Psoas muscle (tissue), 8 donors: ENCODE data around the gene SLC66A2. TPM values are rescaled to one million over a fixed set of nuclear protein-coding genes. Genes with fewer than 3 reads are reported as not detected.

ENCODE experiments used
- ATAC-seq, 4 donors: fragments of 200-7000 bp; cut with Tn5 transposase; one replicate each; pipeline ENCODE4 v1.9.1; 2020; ENCODE audit warnings: moderate library complexity in 3 of 4, mild to moderate bottlenecking in 2 of 4
- DNase-seq, 2 donors: peaks; one replicate each; pipeline ENCODE4 v3.0.0-alpha.2; 2020
- H3K27ac ChIP-seq: fragments of 200-600 bp; one replicate; pipeline ENCODE4 v1.8.0; 2022
- H3K27me3 ChIP-seq, 3 donors: fragments of 200-600 bp in 1 of 3; one replicate each; pipeline versions ENCODE4 v1.6.1 to v1.8.0; 2013 to 2022; ENCODE audit warnings: low read length in 2 of 3, mild to moderate bottlenecking in 2 of 3, moderate library complexity in 1 of 3; ENCODE audit not compliant: insufficient read depth in 3 of 3
- H3K36me3 ChIP-seq, 2 donors: fragments of 200-600 bp in 1 of 2; one replicate each; pipeline versions ENCODE4 v1.6.1 to v1.8.0; 2013 to 2022; ENCODE audit warnings: low read depth in 1 of 2, mild to moderate bottlenecking in 1 of 2, moderate library complexity in 1 of 2; ENCODE audit not compliant: insufficient read depth in 1 of 2
- H3K4me1 ChIP-seq: fragments of 200-600 bp; one replicate; pipeline ENCODE4 v1.8.0; 2022
- H3K4me3 ChIP-seq: fragments of 200-600 bp; one replicate; pipeline ENCODE4 v1.8.0; 2022; ENCODE audit warnings: mild to moderate bottlenecking
- H3K9me3 ChIP-seq: fragments of 200-600 bp; one replicate; pipeline ENCODE4 v1.8.0; 2022
- WGBS, 3 donors: extraction: QIAGEN DNeasy Blood & Tissue Kit; methylation state at CpG; one replicate each; pipeline versions ENCODE4 v1.1.6 to v1.1.7; 2013; 5-methylcytosine and 5-hydroxymethylcytosine counted together
- intact Hi-C, 2 donors: fragments of 100-400 bp; cut with DNase I; formaldehyde crosslinking; loops; one replicate each; pipeline versions ENCODE4 v1.11.0 to v1.14.2; 2022
- polyA plus RNA-seq, 3 donors: library from polyadenylated mRNA; stranded (reverse); fragments of 200-250 nt; gene quantifications; one replicate each; pipeline ENCODE4 v1.2.3, GENCODE V29; 2013
- total RNA-seq, 4 donors: library from RNA; stranded (reverse); fragmentation: NEBNext Ultra II Directional in 2 of 4; extraction: Animal tissue kit (Norgen Biotek cat#: 25700) in 2 of 4; gene quantifications; one replicate each; pipeline versions ENCODE4 v1.2.1 to v1.2.4, GENCODE V29; 2021 to 2023
- TF ChIP-seq, protein P1 (sequence below): fragments of 200-600 bp; IDR thresholded peaks from one replicate; pipeline ENCODE4 v1.8.0; 2022; ENCODE audit warnings: antibody characterized with exemption
- donor health status: healthy with polysubstance abuse.
- donor health status: DM: no; HTN: no; CAD: no; lungs with moderate emphysema.
- donor health status: Bipolar disorder and iron deficiency.
- donor health status: healthy.
- donor health status: DM: yes; HTN: yes; CAD: no.
- donor health status: DM: no; HTN: no; CAD: no.
- donor health status: DM: no; HTN: no; CAD: no.
- donor health status: DM: yes; HTN: yes; CAD: no.

SLC66A2 gene
- total and polyA plus RNA-seq, 7 donors: 36.4 to 160 (median 67.7) TPM

DNA sequence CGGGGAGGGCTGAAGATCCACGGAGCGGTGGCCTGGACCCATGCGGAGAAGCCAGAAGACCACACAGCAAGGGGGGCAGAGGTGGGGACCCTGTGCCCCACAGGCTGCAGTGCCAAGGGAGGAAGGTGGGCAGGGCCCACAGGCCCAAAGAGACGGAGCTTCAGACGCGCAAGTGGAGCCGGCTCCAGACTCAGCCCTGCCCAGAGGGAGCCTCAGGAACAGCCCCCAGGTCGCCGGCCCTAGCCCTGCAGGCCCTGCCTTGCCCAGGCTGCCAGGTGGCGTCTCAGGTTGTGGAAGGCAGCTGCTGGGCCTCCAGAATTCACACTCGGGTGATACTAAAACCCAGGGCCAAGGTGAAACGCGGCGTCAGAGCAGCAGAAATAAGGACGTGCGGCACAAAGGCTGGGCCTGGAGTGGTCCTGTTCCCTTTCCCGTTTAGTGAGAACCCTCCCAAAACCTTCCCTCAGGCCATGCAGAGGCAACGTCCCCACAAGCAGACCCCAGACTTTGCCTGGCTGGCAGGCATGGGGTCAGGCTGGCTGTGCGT is 36.8 kb downstream of the SLC66A2 start:
- peak in 1 of 2 donors; percentile 51 for DNase-seq
- H3K36me3 ChIP-seq: peaks cover 0 to 39% of the 10 kb centered on the region in 2 donors
- peaks cover 4% of the 10 kb centered on the region for H3K4me1 ChIP-seq
- no peaks in the 10 kb centered on the region for H3K9me3 ChIP-seq
- intact Hi-C loops: no loop called here
- WGBS, 3 donors: 89 to 94% (median 93%) methylated on average over 20 of the region's 20 CpGs
- no peak overlapping the region for H3K27ac ChIP-seq
- TF ChIP-seq, protein P1, sequence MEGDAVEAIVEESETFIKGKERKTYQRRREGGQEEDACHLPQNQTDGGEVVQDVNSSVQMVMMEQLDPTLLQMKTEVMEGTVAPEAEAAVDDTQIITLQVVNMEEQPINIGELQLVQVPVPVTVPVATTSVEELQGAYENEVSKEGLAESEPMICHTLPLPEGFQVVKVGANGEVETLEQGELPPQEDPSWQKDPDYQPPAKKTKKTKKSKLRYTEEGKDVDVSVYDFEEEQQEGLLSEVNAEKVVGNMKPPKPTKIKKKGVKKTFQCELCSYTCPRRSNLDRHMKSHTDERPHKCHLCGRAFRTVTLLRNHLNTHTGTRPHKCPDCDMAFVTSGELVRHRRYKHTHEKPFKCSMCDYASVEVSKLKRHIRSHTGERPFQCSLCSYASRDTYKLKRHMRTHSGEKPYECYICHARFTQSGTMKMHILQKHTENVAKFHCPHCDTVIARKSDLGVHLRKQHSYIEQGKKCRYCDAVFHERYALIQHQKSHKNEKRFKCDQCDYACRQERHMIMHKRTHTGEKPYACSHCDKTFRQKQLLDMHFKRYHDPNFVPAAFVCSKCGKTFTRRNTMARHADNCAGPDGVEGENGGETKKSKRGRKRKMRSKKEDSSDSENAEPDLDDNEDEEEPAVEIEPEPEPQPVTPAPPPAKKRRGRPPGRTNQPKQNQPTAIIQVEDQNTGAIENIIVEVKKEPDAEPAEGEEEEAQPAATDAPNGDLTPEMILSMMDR: no peak
- no peak overlapping the region for H3K4me3 ChIP-seq
- H3K27me3 ChIP-seq: no peaks in the 10 kb centered on the region
- no peak for ATAC-seq

DNA sequence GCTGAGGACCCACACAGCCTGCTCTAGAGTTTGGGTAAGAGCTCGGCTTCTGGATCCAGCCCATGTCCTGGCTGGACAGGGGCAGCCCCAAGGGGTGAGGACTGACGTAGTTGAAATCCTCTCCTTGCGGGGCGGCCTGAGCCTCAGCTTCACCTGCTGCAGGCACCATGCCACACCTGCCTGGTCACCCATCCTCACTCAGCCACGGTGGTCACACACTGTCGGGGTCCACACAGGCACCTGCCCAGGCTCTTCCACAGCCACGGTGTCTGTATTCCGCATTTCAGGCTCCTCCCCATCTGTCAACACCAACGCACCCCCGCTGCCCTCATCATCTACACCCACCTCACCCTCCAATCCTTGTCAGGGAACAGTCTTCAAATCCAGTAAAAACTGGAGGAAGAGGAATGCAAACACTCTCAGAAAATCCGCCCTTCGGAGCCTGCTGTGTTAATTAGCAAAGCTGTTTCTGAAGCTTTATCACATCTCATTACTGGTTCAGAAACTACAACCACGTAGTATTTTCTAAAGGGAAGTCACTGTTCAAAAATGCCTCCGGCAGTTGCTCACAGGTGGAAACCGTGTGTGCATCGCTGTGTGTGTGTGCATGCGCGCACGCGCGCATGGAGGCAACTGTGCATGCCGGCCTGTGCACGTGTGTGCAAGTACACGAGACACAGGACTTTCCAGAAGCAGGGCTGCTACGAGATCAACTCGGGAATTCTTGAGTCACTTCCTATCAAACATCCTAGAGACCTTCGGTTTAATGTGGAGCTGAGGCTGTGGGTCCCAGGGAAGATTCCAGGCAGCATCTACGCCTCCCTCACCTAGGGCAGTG is 38.2 kb downstream of the SLC66A2 start:
- DNase-seq (no peak), ATAC-seq (no peak)
- Histone ChIP-seq H3K4me3 (no peak overlapping the region), H3K9me3 (no peaks in the 10 kb centered on the region), H3K36me3 (peaks cover 0 to 29% of the 10 kb centered on the region in 2 donors), H3K27me3 (no peaks in the 10 kb centered on the region), H3K4me1 (peaks cover 4% of the 10 kb centered on the region), H3K27ac (peak overlapping the region; percentile 53)
- intact Hi-C loops: no loop called here
- 86 to 89% (median 88%) methylated on average over 26 to 28 of the region's 28 CpGs for WGBS, 3 donors
- TF ChIP-seq, protein P1: no peak

DNA sequence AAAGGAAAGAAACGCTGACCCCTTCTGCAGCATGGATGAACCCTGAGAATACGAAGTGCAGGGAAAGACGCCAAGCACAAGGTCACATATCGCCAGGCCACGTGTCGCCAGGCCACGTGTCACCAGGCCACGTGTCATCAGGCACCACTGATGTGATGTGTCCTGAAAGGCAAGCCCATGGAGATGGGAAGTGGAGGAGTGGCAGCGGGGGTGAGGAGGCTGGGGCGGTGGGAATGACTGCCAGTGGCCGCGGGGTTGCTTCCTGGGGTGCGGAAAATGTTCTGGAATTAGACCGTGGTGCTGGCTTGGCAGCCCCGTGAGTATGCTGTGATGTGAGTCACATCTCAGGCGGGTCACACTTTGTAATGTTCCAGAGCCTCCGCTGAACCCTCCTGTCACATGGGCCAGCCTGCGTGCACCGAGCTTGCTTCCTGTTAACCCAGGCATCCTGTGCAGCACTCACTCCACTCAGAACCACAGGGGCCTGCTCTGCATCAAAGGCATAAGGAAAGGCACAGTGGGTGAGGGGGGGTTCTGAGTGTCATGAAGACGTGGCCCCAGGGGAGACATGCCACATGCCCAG is 39.0 kb downstream of the SLC66A2 start:
- ATAC-seq: peak; percentile 82 to 86 (median 84)
- TF ChIP-seq, protein P1: no peak
- Histone ChIP-seq H3K27ac (peak overlapping the region; percentile 53), H3K9me3 (no peaks in the 10 kb centered on the region), H3K27me3 (no peaks in the 10 kb centered on the region), H3K4me3 (no peak overlapping the region), H3K4me1 (peaks cover 4% of the 10 kb centered on the region), H3K36me3 (peaks cover 0 to 31% of the 10 kb centered on the region in 2 donors)
- intact Hi-C loops: no loop called here
- peak; percentile 68 to 80 for DNase-seq
- 29 to 42% (median 36%) methylated on average over 20 of the region's 20 CpGs for WGBS, 3 donors

DNA sequence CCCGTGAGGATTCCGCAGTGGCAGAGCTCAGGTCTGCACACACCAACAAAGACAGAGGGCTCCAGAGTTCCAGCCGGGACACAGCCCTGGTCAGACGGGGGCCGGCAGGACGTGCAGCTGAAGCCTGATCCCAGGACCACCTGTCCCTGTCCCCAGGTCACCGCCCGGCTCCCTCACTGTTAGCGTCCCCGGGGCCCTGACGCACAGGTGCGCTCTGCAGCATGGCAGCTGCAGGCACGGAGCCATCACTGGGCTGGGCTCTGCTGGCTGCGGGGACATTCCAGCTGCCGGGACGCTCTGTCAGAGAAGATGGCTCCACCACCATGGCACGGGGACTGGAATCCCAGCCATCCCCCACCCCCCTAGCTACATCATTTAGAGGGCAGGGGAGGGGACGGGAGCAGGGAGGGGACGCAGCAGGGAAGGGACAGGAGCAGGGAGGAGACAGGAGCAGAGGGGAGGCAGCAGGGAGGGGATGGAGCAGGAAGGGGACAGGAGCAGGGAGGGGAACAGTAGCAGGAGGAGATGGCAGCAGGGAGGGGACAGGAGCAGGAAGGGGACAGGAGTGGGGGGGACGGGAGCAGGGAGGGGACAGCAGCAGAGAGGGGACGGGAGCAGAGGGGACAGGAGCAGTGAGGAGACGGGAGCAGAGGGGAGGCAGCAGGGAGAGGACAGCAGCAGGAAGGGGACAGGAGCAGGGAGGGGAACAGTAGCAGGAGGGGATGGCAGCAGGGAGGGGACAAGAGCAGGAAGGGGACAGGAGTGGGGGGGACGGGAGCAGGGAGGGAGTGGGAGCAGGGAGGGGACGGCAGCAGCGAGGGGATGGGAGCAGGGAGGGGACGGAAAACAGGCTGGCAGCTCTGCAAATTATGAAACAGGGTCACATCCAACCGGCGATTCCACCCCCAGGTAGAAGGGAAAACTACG is 39.8 kb downstream of the SLC66A2 start:
- peak; percentile 67 to 77 for DNase-seq
- Histone ChIP-seq H3K4me3 (no peak overlapping the region), H3K27ac (no peak overlapping the region), H3K4me1 (peaks cover 4% of the 10 kb centered on the region), H3K36me3 (peaks cover 0 to 35% of the 10 kb centered on the region in 2 donors), H3K27me3 (no peaks in the 10 kb centered on the region), H3K9me3 (no peaks in the 10 kb centered on the region)
- intact Hi-C loops: no loop called here
- TF ChIP-seq, protein P1: no peak
- peak; percentile 62 to 80 (median 74) for ATAC-seq
- 40 to 50% (median 47%) methylated on average over 27 to 29 of the region's 29 CpGs for WGBS, 3 donors
